HG02610 (cell line): ENCODE data around the gene SERAC1.
A peak's percentile ranks its signal among the peaks of the same experiment; 100 is the strongest.

Source experiments
- ATAC-seq: cut with Tn5 transposase; IDR thresholded peaks from one replicate; pipeline ENCODE4 v1.9.1; 2021; ENCODE audit warnings: mild to moderate bottlenecking, moderate library complexity; ENCODE audit not compliant: unreplicated experiment

Gene SERAC1

DNA sequence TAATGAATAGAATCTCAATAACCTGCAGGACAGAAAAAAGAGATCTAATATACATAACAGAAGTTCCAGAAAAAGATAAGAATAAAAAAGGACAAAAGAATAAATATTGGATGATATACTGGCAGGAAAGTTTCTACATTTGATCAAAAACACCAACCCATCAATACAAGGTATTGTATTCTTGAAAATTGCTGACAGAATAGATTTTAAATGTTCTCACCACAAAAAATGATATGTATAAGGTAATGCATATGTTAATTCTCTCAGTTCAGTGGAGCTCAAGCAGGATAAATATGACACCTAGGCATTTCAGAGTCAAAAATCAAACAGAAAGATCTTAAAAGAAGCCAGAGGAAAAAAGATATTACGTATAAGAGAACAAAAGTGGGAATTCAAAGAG is 43.8 kb downstream of the SERAC1 start:
- no peak for ATAC-seq

- ATAC-seq, result no peak
These were observed 46.0 kb downstream of the SERAC1 start for GRCh38 chr6:158122048-158122447.

DNA sequence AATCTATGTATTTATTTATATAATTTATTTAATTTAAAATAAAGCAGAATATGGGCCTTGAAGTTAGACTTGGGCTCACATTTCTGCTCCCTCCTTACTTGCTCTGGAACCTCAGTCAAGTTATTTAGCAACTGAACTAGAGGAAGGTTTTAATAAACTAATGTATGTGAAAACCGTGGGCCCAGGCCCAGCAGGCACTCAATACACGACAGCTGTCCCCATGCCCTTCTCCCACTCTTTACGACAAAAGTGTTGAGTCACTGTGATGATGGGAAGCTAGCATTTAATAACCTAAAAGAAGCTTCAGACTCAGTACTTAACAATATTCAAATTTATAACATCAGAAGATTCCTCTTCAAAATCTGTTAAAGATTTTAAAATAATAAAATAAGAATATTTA is 46.7 kb downstream of the SERAC1 start:
- ATAC-seq, result no peak

GRCh38 chr6:158118886-158119285 is 49.2 kb downstream of the SERAC1 start:
- no peak for ATAC-seq

- no peak for ATAC-seq
These were observed 52.6 kb downstream of the SERAC1 start for GRCh38 chr6:158115508-158115907.

DNA sequence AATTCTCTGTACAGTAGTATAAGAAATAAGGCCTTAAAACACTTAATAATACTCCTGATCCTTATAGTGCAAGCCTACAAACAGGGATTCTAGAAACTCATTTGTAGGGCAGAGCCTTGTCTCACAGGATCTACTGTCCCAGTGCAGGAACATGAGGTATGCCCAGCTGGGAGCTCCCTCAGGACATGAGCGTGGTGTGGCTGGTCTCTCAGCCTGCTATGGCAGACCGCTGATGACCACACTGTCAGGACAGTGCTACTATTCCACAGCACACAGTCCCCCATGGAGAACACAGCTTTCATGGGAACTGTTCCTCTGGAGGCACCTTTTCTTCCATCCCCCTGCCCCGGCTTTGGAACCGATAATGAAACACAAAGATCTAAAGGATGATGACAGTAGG is 53.0 kb downstream of the SERAC1 start:
- ATAC-seq, result no peak

DNA sequence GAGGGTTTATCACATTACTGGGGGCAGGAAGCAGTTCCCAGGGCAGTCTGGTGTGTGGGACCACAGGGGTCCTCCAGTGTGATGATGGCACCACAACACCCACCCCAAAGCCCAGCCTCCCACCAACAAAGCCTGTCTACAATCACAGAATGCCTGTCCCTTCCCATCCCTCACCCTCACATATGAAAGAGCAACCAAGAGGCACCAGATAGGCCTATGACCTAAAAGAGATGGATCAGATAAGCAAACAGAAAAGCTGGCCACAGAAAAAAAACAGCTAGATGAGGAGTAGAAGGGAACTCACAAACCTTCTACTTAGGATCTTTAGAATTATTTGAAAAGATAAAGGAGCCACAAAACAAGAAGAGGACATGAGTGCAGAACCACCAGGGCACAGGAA is 54.3 kb downstream of the SERAC1 start:
- no peak for ATAC-seq

GRCh38 chr6:158111987-158112386 is 56.1 kb downstream of the SERAC1 start:
- no peak for ATAC-seq

GRCh38 chr6:158110986-158111385 is 57.1 kb downstream of the SERAC1 start:
- no peak for ATAC-seq

DNA sequence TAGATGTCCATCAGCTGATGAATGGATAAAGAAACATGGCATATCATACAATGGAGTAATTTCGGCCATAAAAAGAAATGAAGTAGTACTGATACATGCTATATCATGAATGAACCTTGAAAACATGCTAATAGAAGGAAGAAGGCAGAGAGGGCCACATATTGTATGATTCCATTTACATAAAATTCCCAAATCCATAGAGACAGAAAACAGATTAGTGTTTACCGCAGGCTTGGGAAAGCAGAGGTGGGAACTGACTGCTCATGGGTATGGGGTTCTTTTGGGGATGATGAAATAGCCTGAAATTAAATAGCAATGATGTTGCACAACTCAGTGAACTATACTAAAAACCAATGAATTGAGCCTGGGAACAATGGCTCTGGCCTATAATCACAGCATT is 58.3 kb downstream of the SERAC1 start:
- no peak for ATAC-seq

GRCh38 chr6:158104696-158105095 is 63.4 kb downstream of the SERAC1 start:
- ATAC-seq, result no peak

DNA sequence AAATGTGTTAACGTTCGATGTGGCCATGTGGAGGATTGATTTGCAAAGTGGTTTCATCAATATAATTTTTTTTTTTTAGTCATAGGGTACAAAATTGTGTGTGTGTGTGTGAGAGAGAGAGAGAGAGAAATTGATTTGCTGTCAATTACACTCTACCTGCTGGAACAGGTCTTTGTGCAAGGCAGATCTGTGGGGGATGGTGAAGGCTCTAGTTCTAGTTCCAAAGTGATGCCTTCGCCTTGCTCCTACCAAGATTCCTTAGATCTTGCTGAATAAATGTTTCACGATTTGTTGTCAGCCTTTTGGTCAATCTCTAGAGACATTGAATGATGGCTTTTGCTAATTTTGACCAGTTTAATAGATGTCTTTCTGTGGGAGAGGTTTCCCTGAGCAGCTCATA is 64.8 kb downstream of the SERAC1 start:
- ATAC-seq, result no peak

DNA sequence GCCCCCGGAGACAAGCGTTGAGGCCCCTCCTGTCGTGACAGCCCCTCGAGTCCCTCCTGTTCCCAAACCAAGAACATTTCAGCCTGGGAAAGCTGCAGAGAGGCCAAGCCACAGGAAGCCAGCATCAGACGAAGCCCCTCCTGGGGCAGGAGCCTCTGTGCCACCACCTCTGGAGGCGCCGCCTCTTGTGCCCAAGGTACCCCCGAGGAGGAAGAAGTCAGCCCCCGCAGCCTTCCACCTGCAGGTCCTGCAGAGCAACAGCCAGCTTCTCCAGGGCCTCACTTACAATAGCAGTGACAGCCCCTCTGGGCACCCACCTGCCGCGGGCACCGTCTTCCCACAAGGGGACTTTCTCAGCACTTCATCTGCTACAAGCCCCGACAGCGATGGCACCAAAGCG is 72.4 kb downstream of the SERAC1 start:
- no peak for ATAC-seq

DNA sequence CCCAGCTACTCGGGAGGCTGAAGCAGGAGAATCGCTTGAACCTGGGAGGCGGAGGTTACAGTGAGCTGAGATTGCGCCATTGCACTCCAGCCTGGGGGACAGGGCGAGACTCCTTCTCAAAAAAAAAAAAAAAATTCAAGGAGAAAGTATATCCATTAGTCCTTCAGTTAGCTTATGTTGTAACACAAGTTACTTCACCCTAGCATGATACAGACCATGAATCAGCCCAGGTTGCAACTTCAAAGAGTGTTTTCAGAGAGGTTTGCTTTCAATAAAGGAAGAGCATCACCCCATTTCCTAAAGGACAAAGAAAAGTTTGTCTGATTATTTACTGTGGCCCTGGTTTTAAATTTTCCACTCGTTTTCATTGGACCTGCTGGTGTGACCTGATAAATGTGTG is 73.0 kb downstream of the SERAC1 start:
- ATAC-seq, result no peak

DNA sequence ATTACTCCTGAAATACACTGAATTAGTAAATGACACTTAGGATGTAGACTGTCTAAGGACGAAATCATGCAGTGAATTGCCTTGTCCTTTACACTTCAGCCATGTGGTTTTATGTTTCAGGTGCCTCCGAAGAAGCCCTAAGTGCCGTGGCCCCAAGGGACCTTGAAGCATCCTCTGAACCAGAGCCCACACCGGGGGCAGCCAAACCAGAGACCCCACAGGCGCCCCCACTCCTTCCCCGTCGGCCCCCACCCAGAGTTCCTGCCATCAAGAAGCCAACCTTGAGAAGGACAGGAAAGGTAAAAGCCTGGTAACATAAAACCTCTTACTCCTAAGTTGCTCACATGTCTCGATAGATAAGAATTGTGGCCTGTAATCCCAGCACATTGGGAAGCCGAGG is 75.3 kb downstream of the SERAC1 start:
- no peak for ATAC-seq

DNA sequence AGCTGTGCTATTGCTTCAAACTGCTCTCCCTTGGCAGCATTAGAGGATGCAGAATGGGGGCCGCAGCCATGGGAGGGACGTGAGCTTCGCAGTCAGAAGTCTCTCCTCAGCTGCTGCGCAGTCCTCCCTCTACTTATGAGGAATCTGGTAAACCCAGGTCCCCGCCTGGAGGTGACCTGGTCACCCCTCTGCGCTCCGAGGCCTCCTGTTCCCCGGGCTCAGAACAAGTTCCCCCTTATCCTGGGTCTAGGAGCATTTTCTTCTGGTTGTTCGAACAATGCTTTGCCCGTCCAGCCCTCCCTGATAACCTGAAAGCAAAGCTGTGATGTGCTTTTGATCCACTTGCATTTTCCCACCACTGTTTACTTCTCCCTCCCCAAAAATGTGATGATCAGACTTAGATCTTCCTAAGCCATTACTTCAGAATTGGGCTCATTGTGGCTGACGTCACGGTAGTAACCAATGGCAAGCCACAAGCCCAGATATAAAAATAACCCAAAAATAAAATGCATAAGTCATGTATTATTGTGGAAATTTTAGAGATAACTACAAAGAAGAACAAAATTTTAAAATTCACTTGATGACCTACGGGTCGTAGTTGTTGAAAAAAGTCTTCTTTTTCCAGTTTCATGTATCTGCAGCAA is 80.7 kb downstream of the SERAC1 start:
- ATAC-seq, result no peak

GRCh38 chr6:158086504-158087223 is 81.4 kb downstream of the SERAC1 start:
- no peak for ATAC-seq

GRCh38 chr6:158086054-158086503 is 82.0 kb downstream of the SERAC1 start:
- peak; percentile 80 for ATAC-seq

GRCh38 chr6:158085261-158086053 is 82.6 kb downstream of the SERAC1 start:
- no peak for ATAC-seq

GRCh38 chr6:158083455-158084325 is 84.4 kb downstream of the SERAC1 start:
- ATAC-seq, result no peak

DNA sequence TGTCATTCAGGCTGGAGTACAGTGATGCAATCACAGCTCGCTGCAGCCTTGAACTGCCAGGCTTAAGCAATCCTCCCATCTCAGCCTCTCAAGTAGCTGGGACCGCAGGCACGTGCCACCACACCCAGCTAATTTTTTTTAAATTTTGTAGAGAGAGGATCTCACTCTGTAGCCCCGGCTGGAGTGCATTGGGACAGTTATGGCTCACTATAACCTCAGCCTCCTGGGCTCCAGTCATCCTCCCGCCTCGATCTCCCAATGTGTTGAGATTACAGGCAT is 86.5 kb downstream of the SERAC1 start:
- no peak for ATAC-seq
